MM.1S (cell line): ENCODE results near the gene VGF.

Experiments
- DNase-seq: peaks from one replicate; pipeline ENCODE4 v3.0.0-alpha.2; 2015
- H2AFZ ChIP-seq: fragments of 300-600 bp; sonication (generic); 2 replicates; pipeline ENCODE4 v1.6.0; 2016; ENCODE audit warnings: antibody characterized with exemption, low read length
- H3F3A ChIP-seq: fragments of 300-600 bp; sonication (generic); 2 replicates; pipeline ENCODE4 v1.6.1; 2016; ENCODE audit warnings: mild to moderate bottlenecking, antibody characterized with exemption, low read length, moderate library complexity, mixed read lengths; ENCODE audit not compliant: insufficient read depth
- H3K27ac ChIP-seq: fragments of 300-600 bp; sonication (generic); 2 replicates; pipeline ENCODE4 v1.5.1; 2016; ENCODE audit warnings: mild to moderate bottlenecking, low read length
- H3K27me3 ChIP-seq: fragments of 300-600 bp; sonication (generic); replicated peaks from 2 replicates; pipeline ENCODE4 v1.6.0; 2016; ENCODE audit warnings: low read length; ENCODE audit not compliant: insufficient read depth
- H3K36me3 ChIP-seq: fragments of 300-600 bp; sonication (generic); replicated peaks from 2 replicates; pipeline ENCODE4 v1.6.1; 2016; ENCODE audit warnings: mild to moderate bottlenecking, low read length, mixed read lengths; ENCODE audit not compliant: insufficient read depth
- H3K4me1 ChIP-seq: fragments of 300-600 bp; sonication (generic); 2 replicates; pipeline ENCODE4 v1.6.1; 2016; ENCODE audit warnings: low read length, mixed read lengths
- H3K4me2 ChIP-seq: fragments of 300-600 bp; sonication (generic); 2 replicates; pipeline ENCODE4 v1.6.0; 2016; ENCODE audit warnings: low read depth, low read length
- H3K4me3 ChIP-seq: fragments of 300-600 bp; sonication (generic); 2 replicates; pipeline ENCODE4 v1.5.1; 2016; ENCODE audit warnings: low read length, mixed read lengths
- H3K79me2 ChIP-seq: fragments of 300-600 bp; sonication (generic); 2 replicates; pipeline ENCODE4 v1.6.1; 2016; ENCODE audit warnings: mixed run types, low read length, mixed read lengths
- H3K9ac ChIP-seq: fragments of 300-600 bp; sonication (generic); 2 replicates; pipeline ENCODE4 v1.6.1; 2016; ENCODE audit warnings: low read length, mixed read lengths
- H3K9me2 ChIP-seq: fragments of 300-600 bp; sonication (generic); replicated peaks from 2 replicates; pipeline ENCODE4 v1.6.1; 2016; ENCODE audit warnings: mild to moderate bottlenecking, low read length, mixed read lengths; ENCODE audit not compliant: insufficient read depth
- H3K9me3 ChIP-seq: fragments of 300-600 bp; sonication (generic); replicated peaks from 2 replicates; pipeline ENCODE4 v1.6.1; 2016; ENCODE audit warnings: mild to moderate bottlenecking, low read length, mixed read lengths; ENCODE audit not compliant: insufficient read depth
- H4K20me1 ChIP-seq: fragments of 300-600 bp; sonication (generic); 2 replicates; pipeline ENCODE4 v1.6.1; 2016; ENCODE audit warnings: mild to moderate bottlenecking, low read length, moderate library complexity, mixed read lengths; ENCODE audit not compliant: insufficient read depth
- EZH2 ChIP-seq: fragments of 300-600 bp; sonication (generic); optimal IDR thresholded peaks from 2 replicates; pipeline ENCODE3; 2017; ENCODE audit warnings: low read depth, mild to moderate bottlenecking, antibody characterized with exemption, low read length, mixed read lengths
- EZH2phosphoT487 ChIP-seq: fragments of 300-600 bp; sonication (generic); IDR thresholded peaks from 2 replicates; pipeline ENCODE4 v1.6.1; 2018; ENCODE audit warnings: antibody characterized with exemption, low read length
- TF ChIP-seq, protein P1 (sequence below): fragments of 300-600 bp; sonication (generic); IDR thresholded peaks from 2 replicates; pipeline ENCODE4 v1.5.1; 2016; ENCODE audit warnings: antibody characterized with exemption, low read length, mixed read lengths

VGF gene

DNA sequence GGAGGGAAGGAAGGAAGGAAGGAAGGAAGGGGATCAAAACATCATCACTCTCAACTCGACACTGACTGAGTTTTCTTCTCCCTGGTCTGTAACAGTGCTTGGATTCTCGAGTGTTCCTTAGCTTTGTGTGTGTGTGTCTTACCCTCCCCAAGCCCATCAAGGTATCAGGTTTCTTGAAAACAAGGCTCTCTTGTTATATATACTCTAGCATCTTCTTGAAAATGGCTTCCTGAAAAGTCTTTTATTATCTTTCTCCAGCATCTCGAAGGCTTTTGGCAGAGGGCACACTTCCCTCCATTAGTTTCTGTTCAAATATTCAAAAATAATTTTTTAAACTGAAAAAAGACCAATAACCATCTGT lies 25.1 kb downstream of the VGF start:
- Histone ChIP-seq H3K4me2 (no peak overlapping the region), H3K79me2 (no peaks in the 10 kb centered on the region), H3K36me3 (no peaks in the 10 kb centered on the region), H3K9me3 (no peaks in the 10 kb centered on the region), H2AFZ (no peak overlapping the region), H3K27me3 (peaks cover 66% of the 10 kb centered on the region), H3K9me2 (no peaks in the 10 kb centered on the region), H3K27ac (no peak overlapping the region), H3K4me3 (no peak overlapping the region), H3K4me1 (peaks cover 6% of the 10 kb centered on the region; the same call in 1 of the 2 replicates), H3K9ac (no peak overlapping the region), H3F3A (no peaks in the 10 kb centered on the region), H4K20me1 (no peaks in the 10 kb centered on the region)
- DNase-seq, result no peak
- TF ChIP-seq EZH2, result no peak
- TF ChIP-seq EZH2phosphoT487, result no peak
- TF ChIP-seq, protein P1, sequence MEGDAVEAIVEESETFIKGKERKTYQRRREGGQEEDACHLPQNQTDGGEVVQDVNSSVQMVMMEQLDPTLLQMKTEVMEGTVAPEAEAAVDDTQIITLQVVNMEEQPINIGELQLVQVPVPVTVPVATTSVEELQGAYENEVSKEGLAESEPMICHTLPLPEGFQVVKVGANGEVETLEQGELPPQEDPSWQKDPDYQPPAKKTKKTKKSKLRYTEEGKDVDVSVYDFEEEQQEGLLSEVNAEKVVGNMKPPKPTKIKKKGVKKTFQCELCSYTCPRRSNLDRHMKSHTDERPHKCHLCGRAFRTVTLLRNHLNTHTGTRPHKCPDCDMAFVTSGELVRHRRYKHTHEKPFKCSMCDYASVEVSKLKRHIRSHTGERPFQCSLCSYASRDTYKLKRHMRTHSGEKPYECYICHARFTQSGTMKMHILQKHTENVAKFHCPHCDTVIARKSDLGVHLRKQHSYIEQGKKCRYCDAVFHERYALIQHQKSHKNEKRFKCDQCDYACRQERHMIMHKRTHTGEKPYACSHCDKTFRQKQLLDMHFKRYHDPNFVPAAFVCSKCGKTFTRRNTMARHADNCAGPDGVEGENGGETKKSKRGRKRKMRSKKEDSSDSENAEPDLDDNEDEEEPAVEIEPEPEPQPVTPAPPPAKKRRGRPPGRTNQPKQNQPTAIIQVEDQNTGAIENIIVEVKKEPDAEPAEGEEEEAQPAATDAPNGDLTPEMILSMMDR, result no peak

DNA sequence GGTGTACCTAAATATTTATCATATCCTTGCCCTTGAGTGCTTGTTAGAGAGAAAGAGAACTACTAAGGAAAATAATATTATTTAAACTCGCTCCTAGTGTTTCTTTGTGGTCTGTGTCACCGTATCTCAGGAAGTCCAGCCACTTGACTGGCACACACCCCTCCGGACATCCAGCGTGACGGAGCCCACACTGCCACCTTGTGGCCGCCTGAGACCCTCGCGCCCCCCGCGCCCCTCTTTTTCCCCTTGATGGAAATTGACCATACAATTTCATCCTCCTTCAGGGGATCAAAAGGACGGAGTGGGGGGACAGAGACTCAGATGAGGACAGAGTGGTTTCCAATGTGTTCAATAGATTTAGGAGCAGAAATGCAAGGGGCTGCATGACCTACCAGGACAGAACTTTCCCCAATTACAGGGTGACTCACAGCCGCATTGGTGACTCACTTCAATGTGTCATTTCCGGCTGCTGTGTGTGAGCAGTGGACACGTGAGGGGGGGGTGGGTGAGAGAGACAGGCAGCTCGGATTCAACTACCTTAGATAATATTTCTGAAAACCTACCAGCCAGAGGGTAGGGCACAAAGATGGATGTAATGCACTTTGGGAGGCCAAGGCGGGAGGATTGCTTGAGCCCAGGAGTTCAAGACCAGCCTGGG lies 27.0 kb downstream of the VGF start:
- Histone ChIP-seq H3K4me3 (peak overlapping the region; percentile 30; the same call in 1 of the 2 replicates), H4K20me1 (no peaks in the 10 kb centered on the region), H3F3A (no peaks in the 10 kb centered on the region), H2AFZ (no peak overlapping the region), H3K27ac (no peak overlapping the region), H3K4me1 (peaks cover 6% of the 10 kb centered on the region; the same call in 1 of the 2 replicates), H3K79me2 (no peaks in the 10 kb centered on the region), H3K36me3 (no peaks in the 10 kb centered on the region), H3K4me2 (peak overlapping the region; percentile 46), H3K9me3 (no peaks in the 10 kb centered on the region), H3K9ac (no peak overlapping the region; the same call in 1 of the 2 replicates), H3K27me3 (peaks cover 76% of the 10 kb centered on the region), H3K9me2 (no peaks in the 10 kb centered on the region)
- no peak for TF ChIP-seq EZH2
- TF ChIP-seq, protein P1, result peak; percentile 76
- DNase-seq, result peak; percentile 64

DNA sequence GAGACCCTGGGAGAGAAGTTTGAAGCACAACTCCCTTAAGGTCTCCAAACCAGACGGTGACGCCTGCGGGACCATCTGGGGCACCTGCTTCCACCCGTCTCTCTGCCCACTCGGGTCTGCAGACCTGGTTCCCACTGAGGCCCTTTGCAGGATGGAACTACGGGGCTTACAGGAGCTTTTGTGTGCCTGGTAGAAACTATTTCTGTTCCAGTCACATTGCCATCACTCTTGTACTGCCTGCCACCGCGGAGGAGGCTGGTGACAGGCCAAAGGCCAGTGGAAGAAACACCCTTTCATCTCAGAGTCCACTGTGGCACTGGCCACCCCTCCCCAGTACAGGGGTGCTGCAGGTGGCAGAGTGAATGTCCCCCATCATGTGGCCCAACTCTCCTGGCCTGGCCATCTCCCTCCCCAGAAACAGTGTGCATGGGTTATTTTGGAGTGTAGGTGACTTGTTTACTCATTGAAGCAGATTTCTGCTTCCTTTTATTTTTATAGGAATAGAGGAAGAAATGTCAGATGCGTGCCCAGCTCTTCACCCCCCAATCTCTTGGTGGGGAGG lies 27.6 kb downstream of the VGF start:
- H4K20me1 ChIP-seq, result no peaks in the 10 kb centered on the region
- no peak overlapping the region for H2AFZ ChIP-seq
- H3K27me3 ChIP-seq, result peaks cover 73% of the 10 kb centered on the region
- H3K4me3 ChIP-seq, result no peak overlapping the region
- no peaks in the 10 kb centered on the region for H3K9me3 ChIP-seq
- H3F3A ChIP-seq, result no peaks in the 10 kb centered on the region
- H3K4me1 ChIP-seq, result peaks cover 6% of the 10 kb centered on the region; the same call in 1 of the 2 replicates
- H3K9ac ChIP-seq, result no peak overlapping the region
- no peak for DNase-seq
- TF ChIP-seq, protein P1, result no peak
- TF ChIP-seq EZH2phosphoT487 (no peak), EZH2 (no peak)
- H3K27ac ChIP-seq, result no peak overlapping the region
- no peaks in the 10 kb centered on the region for H3K36me3 ChIP-seq
- no peaks in the 10 kb centered on the region for H3K79me2 ChIP-seq
- peak overlapping the region; percentile 46 for H3K4me2 ChIP-seq
- no peaks in the 10 kb centered on the region for H3K9me2 ChIP-seq
